Measurements from ENCODE around the gene LRRC7. TPM values are rescaled to one million over a fixed set of nuclear protein-coding genes. Genes with fewer than 3 reads are reported as not detected.

LRRC7 gene
- polyA plus RNA-seq (2013): 0.65 TPM

DNA sequence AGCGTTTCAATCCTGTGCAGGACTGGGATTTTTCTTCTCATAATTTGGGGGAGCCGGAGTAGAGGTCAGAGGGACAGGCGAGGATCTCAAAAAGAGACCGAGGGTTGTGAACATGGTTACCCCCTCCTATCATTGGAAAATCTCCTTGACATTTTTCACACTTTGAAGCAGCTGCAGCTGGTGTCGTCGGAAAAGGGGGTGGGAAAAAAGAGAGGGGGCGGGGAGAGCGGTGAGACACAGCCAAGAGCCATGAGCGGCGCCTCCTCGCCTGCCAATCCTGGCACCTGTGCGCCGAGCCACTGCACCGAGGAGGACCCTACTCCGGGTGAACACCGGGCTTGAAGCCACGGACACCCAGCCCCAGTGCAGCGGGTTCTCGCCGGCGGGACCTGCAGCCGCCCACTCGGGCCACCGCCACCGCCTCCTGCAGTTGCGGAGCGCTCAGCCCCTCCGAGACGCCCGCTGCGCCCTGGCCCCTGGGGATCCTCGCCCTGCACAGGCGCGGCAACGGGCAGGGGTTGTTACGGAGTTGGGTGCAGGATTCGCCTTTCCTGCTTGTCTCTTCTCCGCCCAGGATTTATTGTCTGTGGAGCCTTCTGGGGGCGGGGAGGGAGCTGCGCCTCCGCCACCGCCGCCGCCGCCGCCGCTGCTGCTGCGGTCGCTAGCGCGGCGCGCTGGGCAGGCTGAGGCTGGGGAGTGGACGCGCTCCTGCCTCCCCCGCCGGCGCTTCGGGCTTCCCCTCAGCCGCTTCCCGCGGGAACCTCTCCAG lies at the start of gene LRRC7:
TSS of gene LRRC7 (plus strand) at position 271 of the 769 bp plus-strand sequence. CDS start 718 bp downstream, outside the sequence.
- peaks cover 10 to 66% (median 23%) of the 10 kb centered on the region in 5 experiments for H3K27me3 ChIP-seq (replicated peaks in 2 of 5; ENCODE audit: control insufficient read depth in 4 of 5, insufficient read depth in 5 of 5, low read length in 4 of 5)
- CTCF ChIA-PET: interaction anchor here (1.1 kb wide), 1 partner anchor 67 kb away, joined by 3 read pairs; no protein-coding TSS in a partner anchor

DNA sequence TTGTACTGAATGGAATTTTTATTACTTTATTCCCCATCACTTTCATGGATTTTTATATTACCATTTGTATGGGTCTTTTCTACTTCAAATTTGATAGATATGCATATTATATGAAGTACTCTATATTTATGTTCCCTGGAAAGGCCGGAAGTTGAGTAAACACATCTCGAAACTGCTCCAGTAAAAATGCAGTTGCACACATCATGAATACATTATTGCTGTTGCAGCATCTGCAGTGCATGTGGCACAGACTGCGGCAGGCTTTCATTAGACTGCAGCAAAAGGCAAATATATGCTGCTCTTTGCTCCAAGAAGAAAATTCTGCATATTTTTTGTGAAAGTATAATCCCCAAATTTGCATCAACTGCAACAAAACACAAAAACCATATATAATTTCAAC lies 48.7 kb upstream of the LRRC7 start:
- ChIA-PET POLR2A (no interaction called here), CTCF (no interaction called here)
- DNase-seq: no peak
- Histone ChIP-seq H3K9me3 (ENCODE audit: control extremely low read depth in 1 of 5, control insufficient read depth in 4 of 5, insufficient read depth in 2 of 5, low read depth in 1 of 5, low read length in 4 of 5) (no peaks in the 10 kb centered on the region), H3K27me3 (replicated peaks in 2 of 5; ENCODE audit: control insufficient read depth in 4 of 5, insufficient read depth in 5 of 5, low read length in 4 of 5) (no peaks in the 10 kb centered on the region), H3K4me1 (ENCODE audit: control extremely low read depth in 1 of 4, control insufficient read depth in 4 of 4, insufficient read depth in 4 of 4, low read length in 3 of 4) (no peaks in the 10 kb centered on the region), H3K4me3 (ENCODE audit: control insufficient read depth in 1 of 7, extremely low read depth in 1 of 7, insufficient read depth in 4 of 7, low read depth in 2 of 7, low read length in 6 of 7) (no peak overlapping the region), H3K36me3 (ENCODE audit: control insufficient read depth in 4 of 4, insufficient read depth in 4 of 4, low read length in 3 of 4) (no peaks in the 10 kb centered on the region), H3K27ac (ENCODE audit: insufficient read depth in 1 of 2, low read depth in 1 of 2, low read length in 2 of 2, poor library complexity in 1 of 2, severe bottlenecking in 2 of 2) (no peak overlapping the region)
- 100% methylated on average over 1 of the region's 3 CpGs for WGBS (ENCODE audit: insufficient coverage)

More for the DNA sequence above, at the start of gene LRRC7:
- Histone ChIP-seq H3K36me3 (ENCODE audit: control insufficient read depth in 4 of 4, insufficient read depth in 4 of 4, low read length in 3 of 4) (no peaks in the 10 kb centered on the region), H3K4me1 (ENCODE audit: control extremely low read depth in 1 of 4, control insufficient read depth in 4 of 4, insufficient read depth in 4 of 4, low read length in 3 of 4) (peaks cover 0 to 32% (median 21%) of the 10 kb centered on the region in 4 experiments), H3K4me3 (ENCODE audit: control insufficient read depth in 1 of 7, extremely low read depth in 1 of 7, insufficient read depth in 4 of 7, low read depth in 2 of 7, low read length in 6 of 7) (peak within 1 kb of the TSS; percentile 40 to 80 (median 64)), H3K9me3 (ENCODE audit: control extremely low read depth in 1 of 5, control insufficient read depth in 4 of 5, insufficient read depth in 2 of 5, low read depth in 1 of 5, low read length in 4 of 5) (peaks cover 0 to 2% (median 0%) of the 10 kb centered on the region in 5 experiments), H3K27ac (ENCODE audit: insufficient read depth in 1 of 2, low read depth in 1 of 2, low read length in 2 of 2, poor library complexity in 1 of 2, severe bottlenecking in 2 of 2) (no peak within 1 kb of the TSS)
- POLR2A ChIA-PET: interaction anchor here (0.5 kb wide), 1 partner anchor 31 kb away, joined by 3 read pairs; no protein-coding TSS in a partner anchor
- under 1% methylated on average over 43 of the region's 62 CpGs for WGBS (ENCODE audit: insufficient coverage)
- DNase-seq: peak in 2 of 3 donors; percentile 45 to 55

DNA sequence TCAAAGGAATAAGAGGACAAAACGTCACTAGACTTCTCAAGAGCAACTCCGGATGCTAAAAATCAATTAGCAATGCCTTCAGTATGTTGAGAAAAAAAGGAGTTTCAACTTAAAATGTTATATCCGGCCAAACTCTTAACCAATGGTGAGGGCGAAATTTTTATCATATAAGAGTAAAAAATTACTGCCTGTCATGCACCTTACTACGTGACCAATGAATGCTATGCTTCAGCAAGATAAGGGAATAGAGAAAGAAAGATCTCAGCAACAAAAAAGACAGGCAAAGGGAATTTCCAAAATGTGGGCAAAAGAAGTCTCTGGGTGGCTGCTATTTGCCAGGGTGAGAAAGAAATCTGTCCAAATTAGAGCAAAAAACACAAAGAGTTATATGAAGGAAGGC lies 47.4 kb upstream of the LRRC7 start:
- CTCF ChIA-PET: interaction anchor here (1.0 kb wide), 1 partner anchor 12 kb away, joined by 3 read pairs; no protein-coding TSS in a partner anchor
- Histone ChIP-seq H3K4me1 (ENCODE audit: control extremely low read depth in 1 of 4, control insufficient read depth in 4 of 4, insufficient read depth in 4 of 4, low read length in 3 of 4) (no peaks in the 10 kb centered on the region), H3K9me3 (ENCODE audit: control extremely low read depth in 1 of 5, control insufficient read depth in 4 of 5, insufficient read depth in 2 of 5, low read depth in 1 of 5, low read length in 4 of 5) (no peaks in the 10 kb centered on the region), H3K27ac (ENCODE audit: insufficient read depth in 1 of 2, low read depth in 1 of 2, low read length in 2 of 2, poor library complexity in 1 of 2, severe bottlenecking in 2 of 2) (no peak overlapping the region), H3K4me3 (ENCODE audit: control insufficient read depth in 1 of 7, extremely low read depth in 1 of 7, insufficient read depth in 4 of 7, low read depth in 2 of 7, low read length in 6 of 7) (no peak overlapping the region), H3K27me3 (replicated peaks in 2 of 5; ENCODE audit: control insufficient read depth in 4 of 5, insufficient read depth in 5 of 5, low read length in 4 of 5) (no peaks in the 10 kb centered on the region), H3K36me3 (ENCODE audit: control insufficient read depth in 4 of 4, insufficient read depth in 4 of 4, low read length in 3 of 4) (no peaks in the 10 kb centered on the region)
- POLR2A ChIA-PET: no interaction called here
- DNase-seq: no peak
- WGBS (ENCODE audit: insufficient coverage): 96% methylated on average over 2 of the region's 5 CpGs

DNA sequence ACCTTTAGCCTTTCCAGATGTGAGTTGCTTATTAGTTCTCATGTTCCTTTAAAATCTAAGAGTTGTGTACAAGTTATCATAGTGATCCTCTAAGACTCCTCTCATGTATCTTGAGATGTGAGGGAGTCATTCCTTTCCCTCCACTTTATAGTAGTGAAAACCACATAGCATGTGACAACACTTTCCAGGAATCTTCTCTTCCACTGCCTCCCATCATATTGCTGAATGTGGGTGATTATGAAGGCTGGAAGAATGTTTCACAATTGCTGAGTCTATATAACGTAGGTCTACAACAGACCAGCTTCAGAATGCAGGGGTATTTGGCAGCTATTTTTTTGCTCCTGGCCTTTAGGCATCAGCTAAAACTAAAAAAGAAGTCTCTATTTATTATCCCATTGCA lies 44.7 kb upstream of the LRRC7 start:
- CTCF ChIA-PET: no interaction called here
- POLR2A ChIA-PET: no interaction called here
- no CpG with 5 or more reads among the region's 1 CpG for WGBS (ENCODE audit: insufficient coverage)

DNA sequence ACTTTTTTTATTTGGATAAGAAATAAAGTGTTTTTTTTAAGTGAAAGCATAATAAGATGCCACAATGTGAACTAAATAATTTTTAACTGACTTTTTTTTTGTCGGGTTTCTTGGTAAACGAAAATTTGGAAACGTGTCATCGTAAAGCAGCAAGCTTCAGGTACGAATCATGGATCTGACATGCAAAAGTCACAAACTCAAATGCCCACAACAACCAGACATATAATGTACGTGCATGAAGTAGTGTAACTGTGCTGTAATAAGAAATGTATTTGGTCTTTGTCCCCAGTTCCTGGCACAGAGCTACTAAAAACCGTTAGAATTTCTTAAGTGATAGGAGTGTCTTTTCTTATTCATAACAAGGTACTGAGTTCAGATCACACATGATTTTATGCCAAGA lies 44.3 kb upstream of the LRRC7 start:
- H3K4me3 ChIP-seq (ENCODE audit: control insufficient read depth in 1 of 7, extremely low read depth in 1 of 7, insufficient read depth in 4 of 7, low read depth in 2 of 7, low read length in 6 of 7): no peak overlapping the region
- H3K9me3 ChIP-seq (ENCODE audit: control extremely low read depth in 1 of 5, control insufficient read depth in 4 of 5, insufficient read depth in 2 of 5, low read depth in 1 of 5, low read length in 4 of 5): no peaks in the 10 kb centered on the region
- 100% methylated on average over 1 of the region's 7 CpGs for WGBS (ENCODE audit: insufficient coverage)
- no peaks in the 10 kb centered on the region for H3K36me3 ChIP-seq (ENCODE audit: control insufficient read depth in 4 of 4, insufficient read depth in 4 of 4, low read length in 3 of 4)
- H3K4me1 ChIP-seq (ENCODE audit: control extremely low read depth in 1 of 4, control insufficient read depth in 4 of 4, insufficient read depth in 4 of 4, low read length in 3 of 4): peaks cover 0 to 2% (median 0%) of the 10 kb centered on the region in 4 experiments
- no peak for DNase-seq
- H3K27me3 ChIP-seq (replicated peaks in 2 of 5; ENCODE audit: control insufficient read depth in 4 of 5, insufficient read depth in 5 of 5, low read length in 4 of 5): no peaks in the 10 kb centered on the region
- ChIA-PET CTCF (no interaction called here), POLR2A (no interaction called here)
- no peak overlapping the region for H3K27ac ChIP-seq (ENCODE audit: insufficient read depth in 1 of 2, low read depth in 1 of 2, low read length in 2 of 2, poor library complexity in 1 of 2, severe bottlenecking in 2 of 2)

More for the DNA sequence above, 44.7 kb upstream of the LRRC7 start:
- Histone ChIP-seq H3K36me3 (ENCODE audit: control insufficient read depth in 4 of 4, insufficient read depth in 4 of 4, low read length in 3 of 4) (no peaks in the 10 kb centered on the region), H3K27me3 (replicated peaks in 2 of 5; ENCODE audit: control insufficient read depth in 4 of 5, insufficient read depth in 5 of 5, low read length in 4 of 5) (no peaks in the 10 kb centered on the region), H3K9me3 (ENCODE audit: control extremely low read depth in 1 of 5, control insufficient read depth in 4 of 5, insufficient read depth in 2 of 5, low read depth in 1 of 5, low read length in 4 of 5) (no peaks in the 10 kb centered on the region), H3K4me3 (ENCODE audit: control insufficient read depth in 1 of 7, extremely low read depth in 1 of 7, insufficient read depth in 4 of 7, low read depth in 2 of 7, low read length in 6 of 7) (no peak overlapping the region), H3K27ac (ENCODE audit: insufficient read depth in 1 of 2, low read depth in 1 of 2, low read length in 2 of 2, poor library complexity in 1 of 2, severe bottlenecking in 2 of 2) (no peak overlapping the region), H3K4me1 (ENCODE audit: control extremely low read depth in 1 of 4, control insufficient read depth in 4 of 4, insufficient read depth in 4 of 4, low read length in 3 of 4) (no peaks in the 10 kb centered on the region)
- no peak for DNase-seq

DNA sequence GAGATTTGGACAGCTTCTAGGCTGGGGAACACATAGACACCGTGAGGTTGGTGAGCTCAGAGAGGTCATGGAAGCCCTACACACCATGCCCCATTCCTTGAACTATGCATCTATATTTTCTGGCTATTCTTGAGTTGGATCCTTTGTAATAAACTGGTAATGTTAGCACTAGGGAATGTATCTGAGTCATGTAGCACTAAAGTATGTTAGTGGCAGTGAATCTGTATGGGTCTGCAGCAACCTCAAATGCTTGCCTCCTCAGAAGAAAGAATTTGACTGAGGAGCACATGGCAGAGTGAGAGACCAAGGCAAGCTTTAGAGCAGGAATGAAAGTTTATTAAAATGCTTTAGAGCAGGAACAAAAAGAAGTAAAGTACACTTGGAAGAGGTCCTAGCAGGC lies 43.7 kb upstream of the LRRC7 start:
- H3K27me3 ChIP-seq (replicated peaks in 2 of 5; ENCODE audit: control insufficient read depth in 4 of 5, insufficient read depth in 5 of 5, low read length in 4 of 5): no peaks in the 10 kb centered on the region
- no peak overlapping the region for H3K4me3 ChIP-seq (ENCODE audit: control insufficient read depth in 1 of 7, extremely low read depth in 1 of 7, insufficient read depth in 4 of 7, low read depth in 2 of 7, low read length in 6 of 7)
- no peaks in the 10 kb centered on the region for H3K9me3 ChIP-seq (ENCODE audit: control extremely low read depth in 1 of 5, control insufficient read depth in 4 of 5, insufficient read depth in 2 of 5, low read depth in 1 of 5, low read length in 4 of 5)
- DNase-seq: no peak
- peaks cover 0 to 3% (median 0%) of the 10 kb centered on the region in 4 experiments for H3K4me1 ChIP-seq (ENCODE audit: control extremely low read depth in 1 of 4, control insufficient read depth in 4 of 4, insufficient read depth in 4 of 4, low read length in 3 of 4)
- no peak overlapping the region for H3K27ac ChIP-seq (ENCODE audit: insufficient read depth in 1 of 2, low read depth in 1 of 2, low read length in 2 of 2, poor library complexity in 1 of 2, severe bottlenecking in 2 of 2)
- POLR2A ChIA-PET: no interaction called here
- 86% methylated on average over 1 of the region's 1 CpG for WGBS (ENCODE audit: insufficient coverage)
- no peaks in the 10 kb centered on the region for H3K36me3 ChIP-seq (ENCODE audit: control insufficient read depth in 4 of 4, insufficient read depth in 4 of 4, low read length in 3 of 4)
- CTCF ChIA-PET: no interaction called here

DNA sequence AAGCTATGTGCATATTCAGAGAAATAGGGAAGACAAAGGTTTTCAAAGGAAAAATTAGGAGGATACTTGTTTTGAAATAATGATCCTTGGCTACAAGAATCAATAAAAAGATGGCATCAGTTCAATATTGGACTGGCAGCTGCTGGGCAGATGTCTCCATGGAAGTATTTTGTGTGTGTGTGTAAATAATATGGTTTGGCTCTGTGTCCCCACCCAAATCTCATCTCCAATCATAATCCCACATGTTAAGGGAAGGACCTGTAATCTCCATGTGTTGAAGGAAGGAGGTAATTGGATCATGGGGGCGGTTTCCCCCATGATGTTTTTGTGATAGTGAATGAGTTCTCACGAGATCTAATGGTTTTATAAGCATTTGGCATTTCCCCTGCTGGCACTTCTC lies 40.4 kb upstream of the LRRC7 start:
- WGBS (ENCODE audit: insufficient coverage): no CpG with 5 or more reads among the region's 2 CpGs
- H3K4me3 ChIP-seq (ENCODE audit: control insufficient read depth in 1 of 7, extremely low read depth in 1 of 7, insufficient read depth in 4 of 7, low read depth in 2 of 7, low read length in 6 of 7): no peak overlapping the region
- POLR2A ChIA-PET: no interaction called here
- no peaks in the 10 kb centered on the region for H3K27me3 ChIP-seq (replicated peaks in 2 of 5; ENCODE audit: control insufficient read depth in 4 of 5, insufficient read depth in 5 of 5, low read length in 4 of 5)
- CTCF ChIA-PET: no interaction called here
- no peaks in the 10 kb centered on the region for H3K36me3 ChIP-seq (ENCODE audit: control insufficient read depth in 4 of 4, insufficient read depth in 4 of 4, low read length in 3 of 4)
- H3K27ac ChIP-seq (ENCODE audit: insufficient read depth in 1 of 2, low read depth in 1 of 2, low read length in 2 of 2, poor library complexity in 1 of 2, severe bottlenecking in 2 of 2): no peak overlapping the region
- peak in 2 of 3 donors; percentile 2 to 13 for DNase-seq
- H3K9me3 ChIP-seq (ENCODE audit: control extremely low read depth in 1 of 5, control insufficient read depth in 4 of 5, insufficient read depth in 2 of 5, low read depth in 1 of 5, low read length in 4 of 5): no peaks in the 10 kb centered on the region
- H3K4me1 ChIP-seq (ENCODE audit: control extremely low read depth in 1 of 4, control insufficient read depth in 4 of 4, insufficient read depth in 4 of 4, low read length in 3 of 4): peaks cover 0 to 3% (median 0%) of the 10 kb centered on the region in 4 experiments
